Measurements from ENCODE around the gene SPINK1.
A peak's percentile ranks its signal among the peaks of the same experiment; 100 is the strongest.
"Not testable (repeated sequence)": the region's sequence is repeated elsewhere in the genome, so short reads cannot be mapped to it uniquely, and the experiment has no call there.

The SPINK1 gene

DNA sequence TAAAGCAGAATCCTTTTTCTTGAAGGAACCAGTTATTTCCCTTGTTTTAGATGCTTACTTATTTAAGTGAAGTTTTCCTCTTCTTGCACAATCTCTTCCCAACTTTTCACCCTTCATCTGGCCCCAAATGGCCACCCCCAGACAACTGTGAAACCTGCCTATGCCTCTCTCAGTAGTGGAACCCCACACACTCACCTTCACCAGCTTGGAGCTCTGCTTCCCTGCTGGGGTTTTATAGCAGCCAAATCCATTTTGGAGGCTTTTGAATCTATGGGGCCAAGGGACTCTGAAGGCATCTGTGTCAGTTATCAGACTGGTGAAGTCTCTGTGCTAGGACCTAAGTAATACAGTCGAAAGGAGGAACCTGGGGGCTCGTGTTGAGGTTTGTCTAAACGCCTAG, 22.9 kb upstream of the SPINK1 start:
- DNase-seq, result no peak

DNA sequence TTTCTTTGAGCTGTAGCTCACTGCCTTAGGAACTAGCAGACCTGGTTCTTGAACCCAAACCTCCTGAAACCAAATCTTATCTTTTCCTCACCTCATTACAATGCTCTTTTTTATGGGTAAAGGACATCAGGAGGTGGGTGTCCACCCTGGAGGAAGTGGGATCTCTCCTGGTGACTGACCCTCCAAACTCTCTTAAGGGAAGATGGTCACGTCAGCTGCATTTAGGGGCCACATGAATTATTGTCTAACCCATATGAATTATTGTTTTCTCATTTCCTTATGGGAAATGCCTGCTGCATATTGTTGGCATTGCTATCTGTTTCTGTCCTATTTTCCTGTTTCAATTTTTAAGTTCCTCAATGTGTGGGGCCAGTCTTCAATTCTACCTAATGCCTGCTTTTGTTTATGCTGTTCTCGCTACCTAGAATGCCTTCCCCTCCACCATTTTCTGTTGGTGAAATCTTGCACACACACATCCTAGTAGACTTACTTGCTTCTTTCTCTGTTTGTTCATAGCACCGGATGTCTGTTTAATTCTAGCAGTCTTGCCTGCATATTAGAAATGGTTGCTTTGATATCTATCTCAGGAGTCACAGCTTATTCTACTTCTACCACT, 22.0 kb upstream of the SPINK1 start:
- DNase-seq, result no peak

DNA sequence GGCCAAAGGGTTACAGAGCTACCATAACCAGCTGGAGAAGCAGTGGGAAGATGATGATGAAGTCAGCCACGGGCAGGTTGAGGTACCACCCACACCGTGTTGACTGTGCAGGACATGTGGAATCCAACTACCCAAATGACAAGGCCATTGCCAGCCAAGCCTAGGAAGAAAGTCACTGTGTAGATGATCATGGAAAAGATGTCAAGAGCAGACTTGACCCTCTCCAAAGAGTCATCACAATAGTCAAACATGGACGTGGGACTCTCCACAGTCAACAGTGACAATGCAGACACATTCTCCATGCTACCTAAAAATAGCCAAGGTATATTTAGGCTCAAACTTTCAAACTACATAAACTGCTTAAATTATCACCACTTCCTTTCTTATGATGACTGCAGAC, 20.9 kb upstream of the SPINK1 start:
- DNase-seq, result no peak

- DNase-seq, result no peak
These were observed 20.1 kb upstream of the SPINK1 start for GRCh38 chr5:147851578-147851977.

GRCh38 chr5:147849226-147849625, 17.8 kb upstream of the SPINK1 start:
- DNase-seq, result no peak

- DNase-seq, result no peak
These were observed 14.1 kb upstream of the SPINK1 start for GRCh38 chr5:147845618-147846017.

DNA sequence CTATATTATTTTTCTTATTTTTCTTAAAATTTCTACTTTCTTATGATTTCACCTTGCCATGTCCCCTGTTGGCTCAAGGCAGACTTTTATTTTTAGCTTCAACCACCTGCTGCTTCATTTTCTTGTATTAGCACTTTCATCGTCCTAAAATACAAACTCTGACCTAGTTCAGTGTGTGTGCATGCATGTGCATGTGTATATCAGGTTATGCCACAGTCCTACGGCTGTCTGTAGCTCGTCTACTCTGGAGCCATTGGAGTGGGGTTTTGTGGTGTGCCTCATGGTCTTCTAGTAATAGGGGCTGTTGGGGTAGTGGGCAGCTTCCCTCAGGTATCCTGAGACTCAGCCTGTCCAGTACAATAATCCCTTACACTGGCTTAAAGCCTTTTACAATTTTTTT, 13.4 kb upstream of the SPINK1 start:
- DNase-seq, result no peak

DNA sequence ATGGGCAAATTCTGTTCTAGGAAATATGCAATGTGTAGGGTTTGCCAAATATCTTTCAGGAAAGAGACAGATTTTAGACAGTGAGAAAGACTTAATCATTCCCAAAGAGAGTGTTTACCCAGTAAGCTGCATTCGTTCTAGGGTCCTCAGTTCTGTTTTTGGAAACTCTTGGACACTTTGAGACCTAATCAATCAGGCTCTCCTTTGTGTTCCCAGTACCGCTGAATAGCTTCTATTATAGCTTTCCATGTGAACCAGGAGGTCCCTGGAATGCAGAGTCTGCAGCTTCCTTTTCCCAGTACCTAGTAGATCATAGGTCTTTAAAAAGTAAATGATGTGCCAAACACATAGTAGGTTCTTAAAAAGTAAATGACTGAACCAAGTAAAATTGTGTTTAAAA, 11.4 kb upstream of the SPINK1 start:
- DNase-seq, result no peak

DNA sequence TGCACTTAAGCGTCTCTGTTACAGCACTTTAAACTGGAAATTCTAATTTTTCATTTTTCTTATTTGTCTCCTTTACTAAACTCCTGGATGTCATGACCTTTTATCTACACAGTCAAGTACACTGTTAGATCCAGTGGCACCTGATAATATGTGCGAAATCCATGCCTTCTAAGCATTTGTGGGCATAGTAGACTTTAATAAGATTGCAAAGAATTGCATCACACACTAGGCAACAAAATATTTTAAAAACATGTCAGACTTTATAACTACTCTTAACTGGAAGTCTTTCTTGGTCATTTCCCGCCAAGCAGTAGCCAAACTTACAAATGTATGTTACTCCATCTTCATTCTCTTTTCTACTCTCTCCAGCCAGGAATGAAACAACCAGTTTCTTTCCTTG, 5.0 kb upstream of the SPINK1 start:
- no peak for DNase-seq

DNA sequence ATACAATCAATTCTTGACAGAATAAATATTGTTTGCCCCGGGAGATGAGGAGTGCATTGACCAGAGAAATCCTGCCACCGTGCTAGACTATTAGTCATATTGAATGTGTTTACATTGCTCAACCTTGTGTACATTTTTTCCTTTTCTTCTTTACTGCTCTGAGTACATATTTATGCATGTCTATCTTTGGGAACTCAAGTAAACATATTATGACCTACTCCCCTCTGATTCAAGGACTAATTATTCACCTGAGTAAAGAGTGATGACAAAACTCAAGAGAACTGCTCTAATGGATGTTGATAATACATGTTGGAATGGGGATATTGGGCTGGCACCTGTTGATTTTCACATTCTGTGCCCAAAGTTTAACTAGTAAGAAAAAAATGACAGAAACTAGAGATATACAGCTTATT, 3.9 kb upstream of the SPINK1 start:
- DNase-seq, result no peak

- no peak for DNase-seq
These were observed 1.1 kb upstream of the SPINK1 start for GRCh38 chr5:147832541-147832940.

GRCh38 chr5:147830035-147830434, 1.4 kb downstream of the SPINK1 start:
- DNase-seq, result no peak

DNA sequence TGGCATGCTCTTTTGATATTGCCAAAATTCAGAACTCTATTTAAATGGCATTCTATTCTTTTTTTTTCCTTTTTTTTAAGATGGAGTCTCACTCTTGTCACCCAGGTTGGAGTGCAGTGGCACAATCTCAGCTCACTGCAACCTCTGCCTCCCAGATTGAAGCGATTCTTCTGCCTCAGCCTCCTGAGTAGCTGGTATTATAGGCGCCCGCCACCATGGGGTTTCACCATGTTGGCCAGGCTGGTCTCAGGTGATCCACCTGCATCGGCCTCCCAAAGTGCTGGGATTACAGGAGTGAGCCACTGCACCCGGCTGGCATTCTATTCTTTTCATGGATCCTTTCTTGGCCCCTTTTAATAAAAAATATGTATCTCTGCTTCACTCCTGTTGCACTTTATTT, 4.5 kb downstream of the SPINK1 start:
- DNase-seq, result not testable (repeated sequence)

- no peak for DNase-seq
These were observed 5.1 kb downstream of the SPINK1 start for GRCh38 chr5:147826361-147826760.

DNA sequence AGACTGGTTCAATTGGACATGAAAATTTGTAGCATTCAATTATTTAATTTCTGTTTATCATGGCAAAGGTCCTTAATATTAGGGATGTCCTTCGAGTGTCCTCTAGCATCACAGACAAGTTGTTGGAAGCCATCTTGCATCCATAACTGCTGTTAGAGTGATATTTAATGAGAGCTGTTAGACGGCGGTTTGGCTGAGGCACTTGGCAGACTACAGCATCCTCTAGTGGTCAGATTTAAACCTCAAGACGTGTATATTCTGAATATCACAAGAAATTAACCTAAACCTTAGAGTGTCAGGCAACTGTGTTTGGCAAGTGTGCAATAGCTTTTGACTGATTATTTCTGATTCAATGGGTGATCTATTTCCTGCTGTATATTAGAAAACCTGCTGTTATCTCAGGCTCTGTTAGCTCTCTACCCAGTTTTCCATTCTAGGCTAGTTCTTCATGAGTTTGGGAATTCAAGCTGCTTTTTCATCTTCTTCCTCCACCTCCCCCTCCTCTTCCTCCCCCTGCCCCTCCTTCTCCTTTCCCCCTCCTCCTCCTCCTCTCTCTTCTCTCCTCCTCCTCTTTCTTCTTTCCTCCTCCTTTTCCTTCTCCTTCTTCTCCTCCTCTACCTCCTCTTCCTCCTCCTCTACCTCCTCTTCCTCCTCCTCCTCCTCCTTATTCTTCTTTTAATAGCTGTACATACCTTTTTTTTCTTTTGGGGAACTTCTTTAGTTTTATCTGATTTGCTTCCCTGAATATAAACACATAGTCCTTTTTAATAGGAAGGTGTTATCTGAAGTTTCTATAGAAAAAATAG, 8.6 kb downstream of the SPINK1 start:
- peak; percentile 60 for DNase-seq

DNA sequence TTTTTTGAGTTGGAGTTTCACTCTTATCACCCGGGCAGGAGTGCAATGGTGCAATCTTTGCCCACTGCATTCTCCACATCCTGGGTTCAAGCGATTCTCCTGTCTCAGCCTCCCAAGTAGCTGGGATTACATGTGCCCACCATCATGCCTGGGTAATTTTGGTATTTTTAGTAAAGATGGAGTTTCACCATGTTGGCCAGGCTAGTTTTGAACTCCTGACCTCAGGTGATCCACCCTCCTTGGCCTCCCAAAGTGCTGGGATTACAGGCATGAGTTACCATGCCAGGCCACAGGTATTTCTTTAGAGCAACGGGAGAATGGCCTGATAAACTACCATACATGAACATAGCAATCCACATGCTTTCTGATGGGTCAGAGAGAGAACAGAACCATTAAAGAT, 9.2 kb downstream of the SPINK1 start:
- not testable (repeated sequence) for DNase-seq

DNA sequence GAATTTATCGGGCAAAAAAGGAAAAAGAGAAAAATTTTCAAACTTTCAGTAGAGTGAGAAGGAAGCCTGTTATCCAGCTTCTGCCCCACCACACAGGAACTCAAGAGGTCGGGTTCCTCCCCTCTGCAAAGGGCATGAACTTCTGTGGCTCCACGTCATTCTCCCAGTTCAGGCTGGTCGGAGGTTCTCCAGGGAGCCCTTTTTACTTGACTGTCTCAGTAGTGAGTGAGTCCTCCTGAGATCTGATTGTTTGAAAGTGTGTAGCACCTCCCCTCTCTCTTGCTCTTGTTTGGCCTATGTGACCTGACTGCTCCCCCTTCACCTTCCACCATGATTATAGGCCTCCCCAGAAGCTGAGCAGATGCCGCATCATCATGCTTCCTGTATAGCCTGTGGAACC, 9.7 kb downstream of the SPINK1 start:
- peak; percentile 8 for DNase-seq

GRCh38 chr5:147819261-147819770, 12.2 kb downstream of the SPINK1 start:
- DNase-seq, result no peak

- peak; percentile 55 for DNase-seq
These were observed 13.2 kb downstream of the SPINK1 start for GRCh38 chr5:147818290-147818689.

DNA sequence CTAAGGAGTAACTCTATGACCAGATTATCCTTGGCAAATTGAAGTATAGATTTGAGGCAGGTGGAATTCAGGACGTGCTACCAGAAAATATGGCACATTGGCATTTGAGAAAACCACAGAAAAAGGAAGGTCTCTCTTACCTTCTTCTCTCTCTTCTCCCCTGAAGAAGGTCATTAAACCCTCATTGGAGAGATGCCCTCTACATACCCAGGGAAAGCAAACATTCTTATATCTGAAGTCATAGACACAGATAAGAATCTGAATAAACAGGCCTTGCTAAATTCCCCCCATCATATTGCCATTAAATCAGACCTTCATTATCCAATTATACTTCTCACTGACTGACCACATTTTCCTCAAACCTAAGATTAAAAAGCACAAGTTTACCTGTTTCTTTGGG, 17.8 kb downstream of the SPINK1 start:
- DNase-seq, result no peak

- no peak for DNase-seq
These were observed 21.4 kb downstream of the SPINK1 start for GRCh38 chr5:147809830-147810666.

- peak; percentile 99 for DNase-seq
These were observed 26.4 kb downstream of the SPINK1 start for GRCh38 chr5:147805030-147805454.

GRCh38 chr5:147804334-147804733, 27.1 kb downstream of the SPINK1 start:
- DNase-seq, result no peak

- no peak for DNase-seq
These were observed 27.5 kb downstream of the SPINK1 start for GRCh38 chr5:147803926-147804325.
